ENCODE measurements around the gene GLUD1.
"Not testable (repeated sequence)": the region's sequence is repeated elsewhere in the genome, so short reads cannot be mapped to it uniquely, and the experiment has no call there.

DNA sequence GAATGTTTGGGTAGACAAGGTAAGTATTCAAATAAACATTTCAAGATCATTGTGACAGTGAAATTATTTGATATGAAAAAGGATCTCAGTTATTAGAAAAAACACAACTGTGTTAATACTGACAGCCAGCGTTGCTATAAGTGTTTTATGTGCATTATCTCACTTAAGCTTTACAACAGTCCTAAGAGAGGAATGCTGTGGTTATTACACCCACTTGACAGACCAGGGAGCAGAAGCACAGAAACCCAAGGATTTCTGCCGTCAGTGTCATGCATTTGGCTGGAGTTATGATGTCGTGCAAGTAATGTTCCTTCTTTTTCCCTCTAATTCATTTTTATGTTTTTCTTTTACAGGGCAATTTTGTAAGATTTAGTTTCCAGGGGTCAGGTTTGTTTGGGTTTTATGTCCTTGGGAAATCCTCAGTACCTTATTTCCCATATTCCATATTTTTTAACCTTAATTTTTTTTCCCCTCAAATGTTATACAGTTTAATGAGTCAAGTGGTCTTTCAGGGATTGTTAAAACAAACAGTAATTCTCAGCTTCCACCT lies 33.0 kb upstream of the GLUD1 start:
- TF ChIP-seq SUZ12 (IDR thresholded peaks at IDR 0.05; ENCODE audit: extremely low read depth, insufficient read depth, insufficient read length); ZNF274 (IDR thresholded peaks at IDR 0.05; ENCODE audit: low read depth, low read length); YY1 (IDR thresholded peaks at IDR 0.05; ENCODE audit: insufficient read depth, insufficient read length): not testable (repeated sequence)

Measured in NT2/D1 (cell line).